Colon (tissue), 2 donors: Measurements from ENCODE around the gene MYORG.

Experiments used
- FAIRE-seq: peaks from 2 replicates; lab custom pipeline; 2012; peaks lifted over from hg19 to GRCh38; lab: Jason Lieb, UNC
- donor health status: control.
- donor health status: control.

The MYORG gene

GRCh38 chr9:34384368-34385165 is 7.9 kb upstream of the MYORG start:
- no peak for FAIRE-seq

- FAIRE-seq: no peak
Measured at GRCh38 chr9:34383904-34384303, 7.2 kb upstream of the MYORG start.

- FAIRE-seq: no peak
Measured at GRCh38 chr9:34382879-34383278, 6.2 kb upstream of the MYORG start.

- FAIRE-seq: no peak
Measured at GRCh38 chr9:34382054-34382453, 5.4 kb upstream of the MYORG start.

- no peak for FAIRE-seq
Measured at GRCh38 chr9:34381323-34381722, 4.6 kb upstream of the MYORG start.

- FAIRE-seq: no peak
Measured at GRCh38 chr9:34380511-34381315, 4.0 kb upstream of the MYORG start.

GRCh38 chr9:34380034-34380510 is 3.4 kb upstream of the MYORG start:
- no peak for FAIRE-seq

GRCh38 chr9:34379334-34380033 is 2.8 kb upstream of the MYORG start:
- no peak for FAIRE-seq

- FAIRE-seq: no peak
Measured at GRCh38 chr9:34378376-34379060, 1.8 kb upstream of the MYORG start.

GRCh38 chr9:34377404-34377746 is 677 bp upstream of the MYORG start:
- no peak for FAIRE-seq

GRCh38 chr9:34375901-34376595 is 650 bp downstream of the MYORG start:
- FAIRE-seq: no peak

GRCh38 chr9:34374905-34375552 is 1.7 kb downstream of the MYORG start:
- FAIRE-seq: no peak

- no peak for FAIRE-seq
Measured at GRCh38 chr9:34374339-34374738, 2.4 kb downstream of the MYORG start.

- FAIRE-seq: no peak
Measured at GRCh38 chr9:34373749-34374148, 2.9 kb downstream of the MYORG start.

- no peak for FAIRE-seq
Measured at GRCh38 chr9:34372467-34373011, 4.2 kb downstream of the MYORG start.

- no peak for FAIRE-seq
Measured at GRCh38 chr9:34371886-34372466, 4.7 kb downstream of the MYORG start.

- no peak for FAIRE-seq
Measured at GRCh38 chr9:34370970-34371880, 5.5 kb downstream of the MYORG start.

- no peak for FAIRE-seq
Measured at GRCh38 chr9:34370335-34370969, 6.2 kb downstream of the MYORG start.

GRCh38 chr9:34369636-34370035 is 7.1 kb downstream of the MYORG start:
- FAIRE-seq: no peak
